NCI-H2029 (cell line): ENCODE results near the gene NMB.
"Not testable (repeated sequence)": the region's sequence is repeated elsewhere in the genome, so short reads cannot be mapped to it uniquely, and the experiment has no call there.

Source experiments
- DNase-seq: peaks from one replicate; lab custom pipeline; 2025; lab: John Stamatoyannopoulos, UW

Gene NMB

GRCh38 chr15:84658080-84658787, at the start of gene NMB:
Gene NMB (minus strand): TSS chr15:84658199. CDS start chr15:84658152, 47 bp downstream.
- peak; percentile 53 for DNase-seq

DNA sequence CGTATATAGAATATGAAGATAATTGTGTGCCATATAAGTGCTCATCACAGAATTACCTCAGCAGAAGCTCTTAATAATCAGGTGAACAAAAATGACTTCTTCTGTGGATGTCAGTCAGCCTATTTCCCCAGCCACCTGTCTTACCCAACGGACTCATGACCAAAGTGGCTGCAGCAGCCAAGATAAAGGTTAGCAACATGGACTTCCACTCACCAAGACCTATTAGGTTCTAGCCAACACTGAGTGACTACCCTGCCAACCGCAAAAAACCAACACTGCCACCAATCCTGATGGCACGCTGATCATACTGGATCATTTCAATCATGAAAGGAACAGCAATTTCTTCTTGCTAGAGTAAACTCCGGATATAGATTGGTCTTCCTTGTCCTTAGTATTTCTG, 45.8 kb upstream of the NMB start:
- DNase-seq: no peak

DNA sequence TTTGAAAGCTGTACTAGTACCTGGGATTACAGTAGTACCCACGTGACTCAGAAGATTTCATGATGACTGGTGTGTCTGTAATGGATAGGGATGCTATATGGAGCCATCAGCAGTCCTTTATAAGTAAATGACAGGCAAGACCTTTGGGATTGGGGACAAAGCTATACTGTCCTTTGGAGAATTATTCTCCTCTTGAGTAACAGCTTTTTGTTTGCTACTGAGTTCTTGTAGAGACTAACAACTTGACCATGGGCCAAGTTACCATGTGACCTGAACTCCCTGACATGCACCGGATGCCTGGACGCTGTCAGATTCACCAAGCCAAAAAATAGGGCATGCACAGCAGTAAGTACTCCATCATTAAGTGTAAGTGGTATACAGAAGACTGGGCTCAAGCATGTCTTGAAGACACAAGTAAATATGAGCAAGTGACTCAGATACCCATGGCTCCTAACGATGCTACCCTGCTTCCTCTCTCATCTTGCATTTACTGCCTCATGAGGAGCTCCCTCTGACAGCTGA, 45.0 kb upstream of the NMB start:
- no peak for DNase-seq

- DNase-seq: no peak
Measured at GRCh38 chr15:84699538-84700191, 41.7 kb upstream of the NMB start.

DNA sequence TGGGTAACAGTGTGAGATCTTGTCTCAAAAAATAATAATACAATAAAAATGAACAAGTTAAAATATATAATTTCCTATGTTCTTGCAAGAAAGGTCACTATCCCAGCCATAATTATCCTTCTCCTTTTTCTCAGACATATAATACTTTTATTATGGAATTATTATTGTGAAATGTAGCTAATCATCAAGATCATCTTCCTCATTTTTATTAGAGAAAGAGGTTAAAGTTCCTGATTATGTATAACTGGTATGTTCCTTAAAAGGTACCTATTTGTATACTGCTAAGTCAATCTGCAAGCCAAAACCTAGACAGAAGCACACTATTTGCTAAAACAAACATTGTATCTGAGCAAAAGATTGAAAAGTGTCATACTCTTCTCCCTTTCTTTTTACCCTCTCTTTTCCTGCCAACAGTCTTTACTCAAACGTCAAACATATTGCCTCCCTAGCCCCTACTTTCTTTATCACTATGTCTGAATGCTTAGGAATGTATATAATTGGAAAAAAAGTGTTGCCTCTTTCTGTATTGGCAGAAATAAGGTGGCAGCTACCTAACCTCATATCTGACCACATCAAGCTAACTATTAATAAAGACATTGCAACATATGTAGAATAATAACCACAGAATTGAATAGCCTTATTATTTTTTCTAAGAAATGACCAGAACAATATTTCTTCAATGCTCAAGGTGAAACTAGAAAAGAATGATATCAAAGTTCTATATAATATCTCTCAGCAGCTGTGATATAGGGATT, 39.4 kb upstream of the NMB start:
- no peak for DNase-seq

DNA sequence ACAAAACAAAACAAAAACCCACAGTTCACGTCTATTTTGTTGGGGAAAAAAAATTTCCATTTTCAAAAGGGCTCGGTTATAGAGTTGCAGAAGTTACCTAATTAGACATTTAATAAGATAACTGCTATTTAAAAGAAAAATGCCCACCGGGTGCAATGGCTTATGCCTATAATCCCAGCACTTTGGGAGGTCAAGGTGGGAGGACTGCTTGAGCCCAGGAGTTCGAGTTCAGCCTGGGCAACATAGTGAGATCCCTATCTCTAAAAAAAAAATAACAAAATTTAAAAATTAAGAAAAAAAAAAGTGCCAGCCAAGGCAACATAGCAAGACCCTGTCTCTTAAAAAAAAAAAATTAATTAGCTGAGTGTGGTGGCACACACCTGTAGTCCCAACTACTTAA, 38.8 kb upstream of the NMB start:
- no peak for DNase-seq

GRCh38 chr15:84690342-84690741, 32.3 kb upstream of the NMB start:
- no peak for DNase-seq

DNA sequence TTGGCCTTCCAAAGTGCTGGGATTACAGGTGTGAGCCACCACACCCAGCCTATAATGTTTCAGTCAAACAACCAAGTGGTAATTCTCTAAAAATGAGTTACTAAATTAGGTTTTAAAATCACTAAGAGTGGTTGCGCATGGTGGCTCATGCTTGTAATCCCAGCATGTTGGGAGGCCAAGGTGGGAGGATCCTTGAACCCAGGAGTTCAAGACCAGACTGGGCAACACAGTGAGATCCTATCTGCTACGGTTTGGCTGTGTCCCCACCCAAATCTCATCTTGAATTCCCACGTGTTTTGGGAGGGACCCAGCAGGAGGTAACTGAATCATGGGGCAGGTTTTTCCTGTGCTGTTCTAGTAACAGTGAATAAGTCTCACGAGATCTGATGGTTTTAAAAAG, 31.9 kb upstream of the NMB start:
- DNase-seq: no peak

- DNase-seq: not testable (repeated sequence)
Measured at GRCh38 chr15:84686446-84686845, 28.4 kb upstream of the NMB start.

- no peak for DNase-seq
Measured at GRCh38 chr15:84685304-84685703, 27.3 kb upstream of the NMB start.

- no peak for DNase-seq
Measured at GRCh38 chr15:84684092-84684491, 26.1 kb upstream of the NMB start.

- no peak for DNase-seq
Measured at GRCh38 chr15:84681831-84682230, 23.8 kb upstream of the NMB start.

- DNase-seq: no peak
Measured at GRCh38 chr15:84671211-84671610, 13.2 kb upstream of the NMB start.

DNA sequence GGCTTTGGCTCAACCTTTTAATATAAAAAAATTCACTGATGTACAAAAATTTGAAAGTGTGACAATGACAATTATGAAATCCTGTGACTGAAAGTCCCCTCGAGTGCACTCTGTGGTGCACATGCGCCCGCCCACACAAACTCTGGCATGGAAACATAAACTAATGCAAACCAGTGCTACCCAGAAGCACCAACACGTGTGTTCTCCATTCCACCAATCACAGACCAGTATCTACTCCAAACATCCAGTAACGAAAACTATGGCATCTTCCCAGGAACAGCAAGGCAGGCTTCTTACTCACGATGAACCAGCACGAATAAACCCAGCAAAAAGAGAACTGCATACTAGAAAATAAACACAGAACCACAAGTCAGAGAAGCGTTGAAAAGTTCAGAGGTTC, 11.7 kb upstream of the NMB start:
- DNase-seq: no peak

GRCh38 chr15:84668221-84668982, 10.4 kb upstream of the NMB start:
- DNase-seq: no peak

- no peak for DNase-seq
Measured at GRCh38 chr15:84666373-84666772, 8.4 kb upstream of the NMB start.

DNA sequence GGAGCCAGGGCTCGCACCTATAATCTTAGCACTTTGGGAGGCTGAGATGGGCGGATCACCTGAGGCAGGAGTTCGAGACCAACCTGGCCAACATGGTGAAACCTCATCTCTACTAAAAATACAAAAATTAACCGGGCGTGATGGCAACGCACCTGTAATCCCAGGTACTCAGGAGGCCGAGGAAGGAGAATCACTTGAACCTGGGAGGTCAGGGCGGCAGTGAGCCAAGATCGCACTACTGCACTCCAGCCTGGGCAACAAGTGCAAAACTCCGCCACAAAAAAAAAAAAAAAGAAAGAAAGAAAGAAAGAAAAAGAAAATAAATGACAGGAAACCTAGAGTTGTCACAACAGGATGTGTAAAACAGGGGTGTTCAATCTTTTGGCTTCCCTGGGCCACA, 3.0 kb upstream of the NMB start:
- DNase-seq: no peak

- no peak for DNase-seq
Measured at GRCh38 chr15:84659904-84660781, 2.1 kb upstream of the NMB start.

DNA sequence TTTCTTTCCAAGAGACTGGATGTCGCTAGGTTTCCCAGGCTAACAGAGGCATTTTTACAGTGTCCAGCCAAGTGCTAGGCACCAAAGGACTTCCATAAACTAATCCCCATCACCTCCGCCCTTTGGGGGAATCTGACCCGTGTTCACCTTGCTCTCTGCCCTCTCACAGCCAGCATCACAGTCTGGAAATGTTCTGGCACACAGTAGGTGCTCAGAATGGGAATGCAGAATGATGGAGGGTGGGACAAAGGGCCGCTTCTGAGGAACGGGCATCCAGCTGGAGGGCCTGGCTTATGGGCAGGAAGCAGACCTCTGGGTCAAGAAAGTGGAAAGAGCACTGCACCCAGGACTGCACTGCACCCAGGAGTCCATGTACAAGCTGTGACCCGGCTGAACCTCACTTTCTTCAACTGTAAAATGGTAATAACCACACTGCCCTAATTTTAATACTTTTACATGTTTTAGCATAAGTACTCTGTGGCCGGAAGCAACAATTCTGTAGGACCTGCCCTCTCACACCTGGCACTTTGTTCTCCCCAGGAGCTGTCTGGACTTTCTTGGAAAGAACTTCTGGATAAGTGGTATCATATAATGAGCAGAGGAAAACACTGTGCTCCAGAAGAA, 901 bp upstream of the NMB start:
- DNase-seq: no peak

- DNase-seq: no peak
Measured at GRCh38 chr15:84657748-84658079, 285 bp downstream of the NMB start.

GRCh38 chr15:84656972-84657371, 1.0 kb downstream of the NMB start:
- DNase-seq: no peak
